GM12872 (cell line): Measurements from ENCODE around the gene SPPL3.

Source experiments
- CTCF ChIP-seq: IDR thresholded peaks from 3 replicates; pipeline ENCODE4 v1.5.1; 2011; ENCODE audit warnings: low read depth, mild to moderate bottlenecking, low read length, moderate library complexity; ENCODE audit not compliant: insufficient read depth

SPPL3 gene

GRCh38 chr12:120831648-120832267 is 72.4 kb downstream of the SPPL3 start:
- no peak for TF ChIP-seq CTCF

- TF ChIP-seq CTCF = no peak
Observed at GRCh38 chr12:120830966-120831365, 73.2 kb downstream of the SPPL3 start.

- no peak for TF ChIP-seq CTCF
Observed at GRCh38 chr12:120830052-120830940, 73.9 kb downstream of the SPPL3 start.

- no peak for TF ChIP-seq CTCF
Observed at GRCh38 chr12:120826335-120826734, 77.8 kb downstream of the SPPL3 start.

GRCh38 chr12:120825337-120825736 is 78.8 kb downstream of the SPPL3 start:
- TF ChIP-seq CTCF = no peak

- TF ChIP-seq CTCF = no peak
Observed at GRCh38 chr12:120822832-120823503, 81.2 kb downstream of the SPPL3 start.

- no peak for TF ChIP-seq CTCF
Observed at GRCh38 chr12:120821878-120822277, 82.3 kb downstream of the SPPL3 start.
